Stimulated activated CD4-positive, alpha-beta T cell treated with anti-CD3 and anti-CD28 coated beads, Interleukin-1b, Interleukin-23, amount 100 ng/mL, for 48 hours (primary cell): Measurements from ENCODE around the gene NKD1.
A peak's percentile ranks its signal among the peaks of the same experiment; 100 is the strongest.

Source experiments
- DNase-seq: peaks from one replicate; pipeline ENCODE4 v3.0.0-alpha.2; 2020

Gene NKD1

GRCh38 chr16:50634947-50635346 is 86.8 kb downstream of the NKD1 start:
- no peak for DNase-seq

DNA sequence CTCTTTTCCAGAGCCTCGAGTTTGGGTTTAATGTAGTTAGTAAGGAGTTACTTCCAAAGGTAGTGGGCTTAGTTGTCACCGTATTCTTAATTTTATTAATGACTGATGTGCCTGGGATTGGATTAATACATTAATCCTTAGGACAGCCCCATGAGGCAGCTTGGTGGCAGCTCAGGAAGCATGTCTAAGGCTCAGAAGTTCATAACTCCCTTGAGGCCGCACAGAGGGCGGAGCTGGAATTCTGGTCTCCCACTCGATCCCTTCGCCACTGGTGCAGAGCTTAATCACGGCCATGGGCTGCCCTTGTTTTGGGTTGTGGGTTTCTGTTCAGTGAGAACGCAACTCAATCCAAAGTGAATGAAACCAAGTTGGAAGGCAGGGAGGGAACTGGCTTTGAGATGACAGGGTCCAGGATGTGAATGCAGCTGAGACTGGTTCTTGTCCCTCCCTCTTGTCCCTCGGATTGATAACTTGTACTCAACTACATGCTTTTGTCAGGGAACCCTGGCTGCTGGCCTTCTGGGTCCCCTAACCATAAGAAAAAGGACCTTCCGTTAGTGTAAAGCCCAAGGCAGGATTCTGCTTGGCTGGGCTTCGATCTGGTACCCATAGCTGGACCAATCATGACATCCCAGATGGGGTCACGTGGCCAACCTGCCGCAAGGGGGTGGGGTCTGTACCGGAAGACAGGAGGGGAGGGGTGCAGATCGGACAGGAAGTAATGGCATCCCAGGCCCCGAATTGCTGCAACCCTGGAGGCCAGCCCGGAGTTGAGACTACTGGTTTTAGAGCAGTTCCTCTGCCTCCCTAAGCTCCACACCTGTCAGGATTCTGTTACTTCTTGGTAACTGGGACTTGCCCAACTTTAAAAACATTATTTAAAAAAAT is 87.6 kb downstream of the NKD1 start:
- DNase-seq = peak; percentile 57

GRCh38 chr16:50636753-50637374 is 88.7 kb downstream of the NKD1 start:
- no peak for DNase-seq

- no peak for DNase-seq
Observed at GRCh38 chr16:50637716-50638602, 89.8 kb downstream of the NKD1 start.

DNA sequence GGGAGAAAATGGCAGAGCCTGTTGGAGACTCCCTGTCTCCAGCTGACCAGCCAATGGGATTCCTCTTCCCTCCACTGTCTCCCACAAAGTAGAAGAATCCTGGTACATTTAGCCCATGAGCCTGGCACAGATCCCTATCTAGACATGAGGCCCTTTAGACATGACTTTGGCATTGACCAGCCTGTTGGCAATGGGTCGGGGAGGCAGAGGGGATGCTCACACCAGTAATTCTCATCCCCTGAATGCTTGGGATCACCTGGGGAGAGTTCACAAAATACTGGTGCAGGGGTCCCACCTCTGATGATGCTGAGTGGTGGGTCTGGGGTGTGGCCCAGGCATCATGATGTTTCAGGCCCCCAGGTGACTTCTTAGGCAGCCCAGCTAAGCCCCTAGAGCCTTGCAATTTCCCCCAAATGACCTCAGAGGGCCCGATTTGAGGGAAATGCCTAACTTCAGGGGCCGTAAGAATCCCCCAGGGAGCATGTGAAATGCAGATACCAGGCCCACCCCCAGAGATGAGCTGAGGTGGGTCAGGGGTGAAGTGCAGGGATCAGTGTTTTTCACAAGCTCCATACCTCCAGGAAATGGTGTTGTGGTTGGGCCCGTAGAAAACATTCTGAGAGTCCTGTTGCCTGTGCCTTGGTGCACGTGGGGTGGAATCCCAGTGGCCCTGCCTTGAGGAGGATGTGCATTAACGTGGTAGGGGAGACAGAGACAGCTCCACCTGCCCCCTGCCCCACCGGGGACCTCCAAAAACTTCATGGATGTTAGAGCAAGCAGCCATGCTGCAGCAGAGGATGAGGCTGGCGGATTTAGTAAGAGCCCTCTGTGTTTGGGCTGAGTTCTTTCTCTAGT is 90.8 kb downstream of the NKD1 start:
- no peak for DNase-seq

GRCh38 chr16:50640391-50640790 is 92.2 kb downstream of the NKD1 start:
- DNase-seq = no peak

DNA sequence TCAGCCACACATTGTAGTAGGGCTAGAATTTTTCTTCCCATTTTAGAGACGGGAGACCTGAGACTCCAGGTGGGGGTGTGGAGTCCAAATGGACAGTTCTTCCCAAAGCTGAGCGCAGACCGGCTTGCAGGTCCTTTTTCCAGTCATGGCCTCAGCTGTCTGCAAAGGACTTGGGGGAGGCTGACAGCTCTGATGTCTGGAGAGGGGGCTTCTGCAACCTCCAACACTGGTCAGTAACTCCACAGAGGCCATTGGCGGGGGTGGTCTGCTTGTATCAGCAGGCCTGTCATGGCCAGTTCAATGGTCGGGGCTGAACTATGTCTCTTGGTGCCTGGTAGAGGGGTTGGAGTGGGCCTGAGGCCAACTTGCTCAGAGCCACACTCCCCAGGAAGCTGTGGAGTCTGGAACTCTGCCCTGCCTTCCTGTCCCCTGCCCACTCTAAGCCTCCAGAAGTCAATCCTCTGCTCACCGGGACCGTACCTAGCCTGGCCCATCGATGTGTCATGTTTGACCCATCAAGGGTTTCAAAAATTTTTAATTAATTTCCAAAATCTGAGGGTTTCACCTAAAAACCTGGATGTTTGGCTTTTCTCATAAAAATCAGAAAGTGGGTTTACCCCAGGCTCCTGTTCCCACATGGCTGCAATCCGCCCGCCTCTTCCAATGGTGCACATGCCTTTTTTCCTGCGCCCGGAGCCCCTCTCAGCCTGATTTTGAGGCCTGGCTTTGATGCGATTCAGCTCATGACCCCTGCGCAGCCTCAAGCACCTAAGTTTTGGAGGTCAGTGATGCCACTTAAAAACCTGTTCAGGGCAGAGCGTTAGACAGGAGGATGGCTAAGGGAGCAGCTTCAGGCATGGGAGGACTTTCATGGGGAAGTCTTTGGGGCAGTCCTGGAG is 93.0 kb downstream of the NKD1 start:
- no peak for DNase-seq

GRCh38 chr16:50641818-50642187 is 93.6 kb downstream of the NKD1 start:
- no peak for DNase-seq

DNA sequence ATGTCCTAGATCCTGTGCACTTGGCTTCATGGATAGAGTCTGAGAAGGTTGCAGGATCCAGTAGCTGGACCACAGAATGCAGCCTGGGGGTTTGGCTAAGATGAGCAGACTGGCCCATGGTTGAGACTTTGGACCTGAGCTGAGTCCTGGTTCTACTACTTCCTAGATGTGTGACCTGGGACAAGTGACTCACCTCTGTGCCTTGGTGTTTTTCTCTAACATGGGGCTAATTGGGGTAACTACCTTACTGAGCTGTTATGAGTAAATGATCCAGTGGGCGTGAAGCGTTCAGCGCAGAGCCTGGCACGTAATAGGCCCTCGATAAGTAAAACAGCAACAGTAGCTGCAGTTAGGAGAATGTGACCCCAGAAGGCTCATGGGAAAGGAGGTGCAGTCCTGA is 94.2 kb downstream of the NKD1 start:
- DNase-seq = no peak

GRCh38 chr16:50643192-50643591 is 95.0 kb downstream of the NKD1 start:
- DNase-seq = no peak

DNA sequence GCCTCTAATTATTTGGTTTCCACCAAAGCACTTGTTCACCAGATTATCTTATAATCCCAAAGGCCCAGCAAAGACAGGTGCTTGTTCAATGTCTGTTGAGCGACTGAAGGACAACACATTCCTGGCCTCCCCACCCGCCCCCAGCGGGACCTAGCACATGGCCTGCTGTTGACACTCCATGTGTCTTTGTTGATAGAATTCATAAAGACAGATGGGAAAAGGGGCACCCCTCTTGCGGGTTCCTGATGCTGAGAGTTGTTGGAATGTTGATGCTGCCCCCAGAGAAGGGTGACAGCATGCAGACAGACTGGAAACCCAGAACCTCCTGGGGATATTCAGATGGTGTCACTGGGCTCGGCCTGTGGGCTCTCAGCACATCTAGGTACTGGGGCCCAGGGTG is 96.0 kb downstream of the NKD1 start:
- DNase-seq = no peak

DNA sequence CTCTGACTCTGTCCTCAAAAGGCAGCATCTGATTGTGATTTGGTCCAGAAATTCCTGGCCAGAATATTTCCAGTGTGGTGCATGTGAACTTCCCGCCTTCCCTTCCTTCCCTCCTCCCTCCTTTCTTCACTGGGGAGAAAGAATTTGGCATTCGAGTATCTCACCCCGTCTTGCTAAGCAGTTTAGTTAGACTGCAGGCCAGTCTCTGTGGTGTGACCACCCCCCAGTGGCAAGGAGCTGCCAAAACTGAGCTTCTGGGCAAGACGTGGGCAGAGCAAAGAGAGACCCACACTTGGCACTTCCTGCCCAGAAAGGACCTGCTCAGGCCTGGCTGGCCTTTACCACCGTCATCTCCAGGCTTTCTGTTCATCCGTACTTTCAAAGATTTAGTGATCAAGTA is 96.5 kb downstream of the NKD1 start:
- DNase-seq = peak; percentile 39

GRCh38 chr16:50645563-50646220 is 97.5 kb downstream of the NKD1 start:
- no peak for DNase-seq

DNA sequence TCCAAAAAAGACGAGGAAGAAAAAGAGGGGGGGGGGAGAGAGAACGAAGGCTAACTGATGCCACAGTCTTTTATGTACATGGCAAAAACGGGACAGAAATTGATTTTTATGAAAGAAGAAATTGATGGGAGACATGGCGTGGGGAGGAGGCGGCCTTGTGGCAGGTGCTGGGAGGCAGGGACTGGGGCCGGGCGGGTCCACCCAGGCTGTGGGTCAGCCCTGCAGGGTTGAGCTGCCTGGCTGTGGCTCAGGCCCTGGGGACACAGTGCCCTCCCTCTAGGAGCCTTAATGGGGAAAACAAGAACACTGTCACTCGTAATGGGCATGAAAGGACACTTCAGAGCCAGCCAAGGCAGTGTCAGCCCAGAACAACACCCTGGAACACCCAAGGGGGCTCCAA is 98.1 kb downstream of the NKD1 start:
- DNase-seq = no peak

DNA sequence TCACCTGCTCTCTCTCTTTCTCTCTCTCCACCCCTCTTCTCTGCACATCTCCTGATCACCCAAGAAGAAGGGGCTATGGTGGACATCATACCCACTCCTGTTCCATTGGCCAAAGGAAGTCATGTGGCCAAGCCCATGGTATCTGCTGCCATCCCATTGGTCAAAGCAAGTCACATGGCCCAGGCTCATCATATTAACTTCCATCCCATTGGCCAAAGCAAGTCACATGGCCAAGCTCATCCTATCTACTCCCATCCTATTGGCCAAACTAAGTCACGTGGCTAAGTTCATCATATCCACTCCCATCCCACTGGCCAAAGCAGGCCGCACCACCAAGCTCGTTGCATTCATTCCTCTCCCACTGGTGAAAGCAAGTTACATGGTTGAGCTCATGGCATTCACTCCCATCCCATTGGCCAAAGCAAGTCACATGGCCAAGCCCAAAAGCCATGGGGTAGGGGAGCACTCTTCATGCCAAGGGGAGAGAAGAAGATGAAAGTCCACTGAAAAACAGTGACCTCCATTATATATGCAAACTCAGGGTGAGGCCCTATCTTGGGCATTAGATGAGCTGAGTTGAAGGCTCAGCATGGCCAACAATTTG is 103.7 kb downstream of the NKD1 start:
- DNase-seq = no peak

DNA sequence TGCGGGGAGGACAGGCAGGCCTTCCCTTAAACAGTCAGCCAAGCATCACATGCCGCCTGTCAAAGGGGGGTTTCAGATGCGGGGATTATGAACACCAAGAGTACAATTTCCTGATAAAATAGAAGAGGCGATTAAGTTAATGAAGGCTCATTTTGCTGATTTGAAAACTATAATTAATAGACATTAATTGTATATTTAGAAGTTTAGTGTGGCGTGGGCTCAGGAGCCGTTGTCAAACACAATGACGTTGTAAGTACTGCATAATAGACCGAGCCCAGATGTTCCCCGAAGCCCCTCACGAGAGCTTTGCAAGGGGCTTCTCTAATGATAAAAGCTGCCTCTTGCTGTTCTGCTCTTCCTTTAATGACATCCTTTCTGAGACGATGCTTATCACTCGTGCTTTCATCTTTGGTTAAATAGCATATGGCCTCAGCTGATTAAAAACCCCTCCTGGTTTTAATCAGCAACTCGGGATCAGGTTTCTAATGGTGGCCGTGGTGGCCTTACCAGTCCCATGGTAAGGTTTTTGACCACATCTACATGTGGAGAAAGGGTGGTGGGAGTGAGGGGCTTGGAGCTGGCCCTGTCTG is 104.7 kb downstream of the NKD1 start:
- DNase-seq = no peak

GRCh38 chr16:50653633-50654519 is 105.7 kb downstream of the NKD1 start:
- no peak for DNase-seq

DNA sequence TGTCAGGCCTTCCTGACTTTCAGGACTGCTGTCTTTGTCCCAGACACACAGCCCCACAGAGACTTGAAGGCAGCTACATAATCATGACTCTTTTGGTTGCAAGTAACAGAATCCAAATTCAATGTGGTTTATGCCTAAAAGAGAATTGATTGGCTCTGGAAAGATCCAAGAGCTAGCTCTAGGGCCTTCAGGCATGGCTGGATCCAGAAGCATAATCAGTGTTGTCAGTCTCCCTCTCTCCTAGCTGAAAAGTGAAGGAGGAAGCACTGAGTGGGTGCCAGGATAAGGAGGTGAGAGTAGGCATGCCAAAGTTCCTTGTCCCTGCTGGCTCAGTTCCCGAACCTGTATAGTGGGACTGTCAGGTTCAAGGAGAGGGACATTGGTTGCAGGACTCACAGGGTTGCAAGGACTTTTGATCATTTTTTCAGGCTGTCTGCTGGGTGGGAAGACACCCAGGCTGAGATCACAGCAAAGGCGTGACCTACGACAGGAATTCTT is 107.4 kb downstream of the NKD1 start:
- no peak for DNase-seq

DNA sequence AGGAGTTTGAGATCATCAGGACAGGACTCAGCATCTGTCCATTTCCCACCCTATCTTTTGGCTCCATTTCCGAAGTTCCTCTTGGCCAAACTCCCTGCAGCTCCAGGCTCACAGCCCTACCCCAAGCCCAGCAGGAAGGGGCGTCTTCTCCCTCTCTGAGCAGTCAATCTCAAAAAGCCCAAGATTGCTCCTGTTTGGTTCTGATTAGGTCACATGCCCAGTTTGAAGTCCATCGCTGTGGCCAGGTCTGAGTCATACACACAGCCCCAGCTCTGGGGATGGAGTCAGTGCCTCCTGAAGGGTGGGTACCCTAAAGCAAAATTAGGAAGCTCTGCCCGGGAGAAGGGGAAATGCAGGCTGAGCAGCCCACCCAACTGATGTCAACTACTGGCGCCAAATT is 109.0 kb downstream of the NKD1 start:
- DNase-seq = no peak
